Middle frontal gyrus (tissue), 1 donor: ENCODE data around the gene ARL6IP6.

ENCODE experiments used
- DNase-seq: peaks from one replicate; pipeline ENCODE4 v3.0.0-alpha.2; 2015; ENCODE audit warnings: low spot score; ENCODE audit errors: extremely low spot score

The ARL6IP6 gene

DNA sequence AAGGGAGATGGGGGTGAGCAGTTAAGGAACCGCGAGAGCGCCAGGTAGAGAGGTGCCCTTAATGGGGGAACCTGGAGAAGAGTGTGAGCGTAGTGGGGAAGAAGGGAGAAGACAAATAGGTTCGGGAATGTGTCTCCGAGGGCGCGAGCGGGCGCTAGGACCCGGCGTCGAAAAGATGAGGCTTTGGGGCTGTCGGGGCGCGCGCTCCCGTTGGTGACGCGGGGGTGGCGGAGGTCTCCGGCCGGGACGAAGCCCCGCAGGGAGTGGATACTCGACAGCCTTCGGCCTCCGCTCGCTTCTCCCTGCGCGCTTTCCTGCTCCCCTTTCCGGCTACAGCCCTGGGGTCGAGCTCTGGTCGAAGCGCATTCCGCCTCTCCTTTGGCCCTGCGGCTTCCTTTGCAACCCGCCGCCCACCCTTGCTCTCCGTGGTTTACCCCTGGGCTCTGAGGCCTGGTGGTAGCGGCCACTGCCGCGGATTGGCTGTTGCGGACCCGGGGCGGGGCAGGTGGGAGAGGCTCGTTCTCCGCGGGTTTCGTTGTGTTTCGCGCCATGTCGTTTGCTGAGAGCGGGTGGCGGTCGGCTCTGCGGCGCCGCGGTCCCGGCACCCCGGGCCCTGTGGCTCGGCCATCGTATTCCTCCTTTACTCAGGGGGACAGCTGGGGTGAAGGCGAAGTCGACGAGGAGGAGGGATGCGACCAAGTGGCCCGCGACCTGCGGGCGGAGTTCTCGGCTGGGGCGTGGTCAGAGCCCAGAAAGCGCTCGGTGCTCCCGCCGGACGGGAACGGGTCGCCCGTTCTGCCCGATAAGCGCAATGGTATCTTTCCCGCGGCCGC is at the start of gene ARL6IP6:
TSS of gene ARL6IP6 (plus strand) at position 545 of the 833 bp plus-strand sequence. CDS start at position 550, 5 bp downstream.
- DNase-seq: peak; percentile 86

DNA sequence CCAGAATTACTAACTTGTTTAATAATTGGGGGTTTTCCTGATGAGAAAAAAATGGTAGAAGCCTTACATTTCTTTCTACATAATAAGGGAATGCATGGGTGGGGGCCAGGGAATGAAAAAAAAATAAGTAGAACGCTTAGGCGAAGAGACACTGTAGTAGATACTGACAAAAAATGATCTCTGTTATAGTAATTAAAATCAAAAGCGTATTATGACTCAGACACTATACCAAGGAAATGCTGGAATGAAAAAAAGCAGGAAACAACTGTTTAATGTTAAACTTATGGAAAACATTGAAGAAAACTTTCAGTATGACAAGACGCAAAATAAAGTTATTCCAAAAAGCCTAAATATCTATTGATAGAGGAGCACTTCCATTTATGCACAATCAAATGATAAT is 44.1 kb upstream of the ARL6IP6 start:
- no peak for DNase-seq

DNA sequence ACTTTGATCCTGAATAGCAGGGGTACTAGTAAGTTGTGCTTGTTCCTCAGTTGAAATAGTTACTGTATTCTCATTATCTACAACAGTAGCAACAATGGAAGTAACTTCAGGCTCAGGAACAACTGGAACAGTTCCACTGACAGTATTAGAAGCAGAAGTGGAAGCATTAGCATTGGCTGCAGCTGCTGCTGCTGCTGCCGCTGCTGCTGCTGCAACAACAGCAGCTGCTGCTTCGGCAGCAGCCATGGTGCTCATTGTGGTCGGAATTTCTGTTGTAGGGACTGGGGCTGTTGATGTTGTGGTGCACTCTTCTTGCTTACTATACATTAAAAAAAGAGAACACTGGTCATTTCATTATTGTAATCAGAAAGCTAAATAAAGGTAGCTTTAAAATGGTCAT is 42.0 kb upstream of the ARL6IP6 start:
- DNase-seq: no peak

DNA sequence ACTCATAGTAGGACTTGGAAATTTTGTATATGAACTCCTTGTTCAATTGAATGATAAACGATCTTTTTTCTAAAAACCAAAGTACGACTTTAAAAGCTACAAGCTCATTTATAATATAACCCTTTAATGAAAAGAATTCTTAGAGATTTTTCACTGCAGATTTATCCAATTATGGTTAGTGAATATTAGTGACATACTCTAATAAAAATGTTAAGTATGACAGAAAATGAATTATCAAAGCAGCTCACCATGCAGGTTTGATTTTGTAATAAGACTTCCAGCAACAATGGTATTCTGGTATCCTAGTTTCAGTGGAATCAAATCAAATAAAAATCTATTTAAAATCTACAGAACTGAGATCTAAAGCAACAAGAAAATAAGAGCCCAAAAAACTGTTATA is 39.6 kb upstream of the ARL6IP6 start:
- DNase-seq: no peak

DNA sequence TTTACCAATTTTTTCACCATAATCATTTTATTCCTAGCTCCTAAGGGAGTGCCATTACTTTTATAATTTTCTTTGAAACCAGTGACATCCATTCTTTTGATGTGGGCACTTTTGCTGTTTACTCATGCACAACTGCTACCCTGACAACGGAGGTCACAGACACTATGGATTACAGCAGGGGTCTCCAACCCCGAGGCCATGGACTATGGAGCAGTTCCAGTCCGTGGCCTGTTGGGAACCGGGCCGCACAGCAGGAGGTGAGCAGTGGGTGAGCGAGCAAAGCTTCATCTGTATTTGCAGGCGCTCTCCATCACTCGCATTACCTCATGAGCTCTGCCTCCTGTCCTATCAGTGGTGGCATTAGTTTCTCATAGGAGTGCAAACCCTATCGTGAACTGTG is 35.8 kb upstream of the ARL6IP6 start:
- no peak for DNase-seq

DNA sequence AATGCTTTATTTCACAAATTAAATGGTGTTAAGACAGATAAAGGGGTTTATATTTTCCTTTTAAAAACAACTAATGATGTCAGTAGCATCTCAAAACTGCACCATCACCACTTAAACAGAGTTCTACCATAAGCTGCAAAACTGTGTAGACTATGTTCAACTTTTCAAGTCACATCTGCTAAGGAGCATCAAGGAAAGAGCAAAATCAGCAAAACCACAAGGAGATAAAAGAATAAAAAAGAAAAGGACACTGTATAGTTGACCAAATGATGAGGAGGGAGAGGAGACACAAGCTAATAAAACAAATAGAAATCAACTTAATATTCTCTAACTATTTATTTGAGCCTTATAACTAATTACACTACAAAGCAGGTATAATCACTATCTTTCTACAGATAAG is 35.0 kb upstream of the ARL6IP6 start:
- DNase-seq: no peak

DNA sequence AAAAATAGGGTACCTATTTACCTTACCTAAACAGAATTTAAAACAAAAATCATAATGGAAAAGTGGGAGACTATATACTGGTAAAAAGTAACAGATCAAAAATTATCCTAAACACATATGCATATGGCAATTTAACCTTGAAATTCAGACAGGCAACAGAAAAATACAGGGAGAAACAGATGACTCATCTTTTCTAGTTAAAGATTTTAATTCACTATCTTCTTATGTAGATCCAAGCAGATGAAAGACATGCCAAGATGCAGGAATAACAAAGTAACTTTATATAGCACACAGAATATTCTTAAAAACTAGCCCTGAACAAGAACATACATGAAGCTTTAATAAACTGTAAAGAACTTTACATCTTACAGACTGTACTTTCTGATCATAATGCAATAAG is 32.1 kb upstream of the ARL6IP6 start:
- no peak for DNase-seq

DNA sequence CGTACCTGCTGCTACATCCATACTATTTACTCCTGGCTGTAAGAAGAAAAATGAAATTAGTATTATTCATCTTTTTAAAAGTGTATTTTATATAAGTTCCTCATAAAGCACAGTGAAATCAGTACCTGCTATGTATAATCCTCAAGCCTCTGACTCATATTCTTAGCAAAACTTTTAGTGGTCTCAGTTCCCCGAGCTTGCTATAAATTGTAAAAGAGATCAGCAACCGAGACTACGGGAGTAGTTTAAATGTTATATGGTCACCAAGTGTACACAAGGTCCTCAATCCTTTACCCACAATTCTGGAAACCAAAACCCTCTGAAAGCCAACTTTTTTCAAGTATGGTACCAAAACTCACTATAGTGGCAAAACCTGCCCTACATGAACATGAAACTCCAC is 25.4 kb upstream of the ARL6IP6 start:
- no peak for DNase-seq

DNA sequence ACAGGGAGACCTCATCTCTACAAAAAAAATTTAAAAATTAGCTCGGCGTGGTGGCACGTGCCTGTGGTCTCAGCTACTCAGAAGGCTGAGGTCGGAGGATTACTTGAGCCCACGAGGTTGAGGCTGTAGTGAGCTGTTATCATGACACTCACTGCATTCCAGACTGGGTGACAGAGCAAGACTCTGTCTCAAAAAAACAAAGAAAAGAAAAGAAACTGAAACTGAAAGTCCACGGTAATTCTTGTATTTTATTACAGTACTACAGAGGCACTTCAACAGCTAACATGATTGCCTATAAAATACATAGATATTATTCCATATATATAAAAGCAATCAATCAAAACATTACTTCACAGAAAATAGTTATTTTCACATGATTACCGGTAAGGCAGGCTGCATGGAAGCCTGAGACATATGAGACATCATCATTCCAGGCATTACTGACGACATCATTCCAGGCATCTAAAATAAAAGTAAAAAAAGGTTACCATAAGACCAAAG is 24.2 kb upstream of the ARL6IP6 start:
- no peak for DNase-seq

DNA sequence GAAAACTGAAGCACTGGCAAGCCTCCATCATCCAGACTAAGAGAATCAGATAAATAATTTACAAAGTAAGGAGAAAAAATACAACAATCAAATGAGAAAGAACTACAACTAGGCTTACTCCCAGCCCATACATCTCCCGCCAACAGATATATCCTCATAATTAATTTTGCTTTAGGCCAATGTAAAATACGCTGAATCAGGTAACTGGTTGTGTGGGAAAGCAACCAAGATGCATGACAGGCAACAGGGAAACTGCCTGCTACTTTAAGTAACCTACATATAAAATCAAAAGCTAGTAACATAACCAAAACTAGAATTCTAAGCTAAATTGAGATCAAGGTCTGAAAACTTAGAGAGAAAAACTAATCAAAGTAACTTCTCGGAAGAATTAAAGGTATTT is 22.7 kb upstream of the ARL6IP6 start:
- no peak for DNase-seq

DNA sequence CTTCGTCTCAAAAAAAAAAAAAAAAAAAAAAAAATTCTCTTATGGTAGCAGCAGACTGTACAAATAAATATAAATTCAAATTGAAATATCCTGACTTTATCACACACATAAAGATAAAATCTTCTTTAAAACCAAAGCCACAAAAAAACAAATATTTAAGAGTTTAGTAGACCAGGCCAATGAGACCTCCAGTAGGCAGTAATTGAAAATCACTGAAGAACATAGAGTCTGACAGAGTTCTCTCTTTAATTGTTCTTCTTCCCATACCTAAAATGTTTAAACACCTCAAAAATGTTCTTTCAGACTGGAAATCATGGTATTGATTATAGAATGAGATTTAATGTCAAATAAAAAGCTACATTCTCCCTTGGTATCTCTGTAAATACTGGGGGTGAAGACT is 21.9 kb upstream of the ARL6IP6 start:
- DNase-seq: no peak

DNA sequence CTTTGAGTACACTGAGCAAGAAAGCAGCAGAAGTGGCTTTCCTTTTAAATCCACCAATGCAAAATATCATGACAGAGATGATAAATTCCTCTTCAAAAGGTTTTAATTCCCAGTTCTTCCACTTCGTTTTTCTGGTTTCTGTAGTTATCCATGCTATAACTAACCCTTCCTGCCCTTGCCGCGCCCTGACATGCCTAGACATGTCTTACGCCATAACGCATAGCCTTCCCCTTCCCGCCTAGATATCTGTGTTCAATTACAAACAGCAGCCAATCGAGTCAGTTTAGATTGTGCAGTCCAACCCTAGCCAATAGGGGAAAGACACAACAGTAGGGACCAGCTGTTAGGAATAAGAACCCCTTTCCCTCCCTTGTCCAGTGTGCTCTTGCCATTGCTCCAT is 17.2 kb upstream of the ARL6IP6 start:
- no peak for DNase-seq

DNA sequence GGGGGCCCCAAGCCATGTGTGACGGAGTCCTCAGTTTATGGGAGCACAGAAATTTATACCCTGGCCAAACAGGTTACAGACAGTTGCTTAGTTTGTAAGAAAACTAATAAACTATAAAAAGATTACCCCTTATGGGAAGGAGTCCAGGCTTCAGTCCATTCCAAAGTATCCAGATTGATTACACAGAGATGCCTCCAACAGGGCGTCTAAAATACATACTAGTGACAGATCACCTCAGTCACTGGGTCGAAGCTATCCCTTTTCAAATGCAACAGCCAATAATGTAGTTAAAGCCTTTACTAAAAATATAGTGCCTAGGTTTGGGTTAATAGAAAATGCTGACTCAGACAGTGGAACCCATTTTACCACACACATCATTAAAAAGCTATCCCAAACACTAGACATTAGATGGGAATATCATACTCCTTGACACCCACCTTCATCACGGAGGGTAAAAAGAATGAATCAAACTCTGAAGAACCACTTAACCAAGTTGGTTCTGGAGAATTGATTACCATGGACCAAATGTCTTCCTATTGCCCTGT is 11.9 kb upstream of the ARL6IP6 start:
- DNase-seq: no peak

DNA sequence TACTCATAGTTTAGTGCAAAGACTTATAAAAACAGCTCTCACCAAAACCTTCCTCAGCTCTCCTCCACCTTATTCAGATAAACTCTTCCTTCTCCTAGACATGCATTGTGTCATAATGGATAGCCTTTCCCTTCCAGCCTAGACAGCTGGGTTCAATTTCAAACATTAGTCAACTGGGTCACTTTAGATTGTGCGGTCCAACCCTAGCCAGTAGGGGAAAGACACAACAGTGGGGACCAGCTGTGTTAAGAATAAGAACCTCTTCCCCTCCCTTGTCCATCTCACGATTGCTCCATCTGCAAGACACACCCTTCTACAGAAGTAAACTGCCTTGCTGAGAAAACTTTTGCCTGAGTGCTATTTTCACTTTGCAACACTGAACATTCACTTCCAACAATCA is 9.7 kb upstream of the ARL6IP6 start:
- DNase-seq: no peak

DNA sequence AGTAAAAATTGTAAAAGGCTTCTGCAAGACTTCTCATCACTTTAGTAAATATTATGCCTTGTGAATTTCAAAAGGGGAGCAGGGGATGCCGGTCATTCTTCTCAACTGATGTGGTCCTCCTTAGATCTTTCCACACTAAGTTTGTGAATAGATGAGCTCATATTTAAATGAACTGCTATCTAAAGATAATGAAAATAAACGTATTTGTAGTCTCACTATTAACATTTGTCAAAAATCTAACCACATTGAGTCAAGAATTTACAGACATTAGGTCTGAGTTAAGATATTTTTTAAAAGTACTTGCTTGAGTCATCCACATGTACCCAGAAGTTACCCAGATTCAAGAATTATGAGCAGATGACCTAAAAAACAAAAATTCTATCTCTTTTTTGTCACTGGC is 7.7 kb upstream of the ARL6IP6 start:
- DNase-seq: no peak

DNA sequence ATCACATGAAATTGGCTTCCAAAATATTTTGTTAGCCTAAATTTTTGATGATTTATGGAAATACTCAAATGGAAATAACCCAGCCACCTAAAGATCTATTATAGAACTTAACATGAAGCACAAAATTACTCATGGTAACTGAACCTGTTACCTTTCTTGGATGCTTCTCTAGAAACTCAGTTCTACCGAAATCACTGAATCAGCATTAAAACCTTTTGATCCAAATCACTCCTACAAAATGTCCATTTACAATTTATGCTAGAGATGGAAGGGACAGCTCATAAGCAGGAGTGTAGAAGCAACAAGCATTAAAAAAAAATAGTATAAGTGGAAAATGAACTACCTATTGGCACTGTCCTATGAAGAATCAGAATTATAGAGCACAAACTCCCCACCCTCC is 3.3 kb upstream of the ARL6IP6 start:
- DNase-seq: no peak

DNA sequence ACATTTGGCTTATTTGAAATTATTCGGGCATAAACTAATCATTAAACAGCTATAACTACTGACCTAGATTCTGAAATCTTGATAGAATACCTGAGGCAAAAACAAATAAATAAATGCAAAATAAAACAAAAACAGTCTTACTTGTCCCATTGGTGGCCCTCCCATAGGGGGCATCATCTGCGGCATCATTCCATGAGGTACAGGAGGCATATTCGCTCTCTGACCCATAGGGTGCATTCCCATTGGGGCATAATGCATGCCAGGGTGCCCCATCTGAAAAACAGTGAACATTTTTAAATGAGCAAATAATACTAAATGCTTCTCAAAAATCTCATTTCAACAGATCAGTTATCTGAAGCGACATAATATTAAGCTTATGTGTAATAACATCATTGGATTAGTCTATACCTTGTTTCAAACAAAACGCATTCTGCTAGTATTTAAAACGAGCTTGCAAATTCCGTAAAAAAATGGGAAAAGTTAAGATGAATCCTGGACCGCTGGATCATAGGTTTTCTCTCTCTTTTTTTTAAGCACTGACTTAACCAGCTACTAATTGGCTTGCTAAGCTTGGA is 2.5 kb upstream of the ARL6IP6 start:
- no peak for DNase-seq

DNA sequence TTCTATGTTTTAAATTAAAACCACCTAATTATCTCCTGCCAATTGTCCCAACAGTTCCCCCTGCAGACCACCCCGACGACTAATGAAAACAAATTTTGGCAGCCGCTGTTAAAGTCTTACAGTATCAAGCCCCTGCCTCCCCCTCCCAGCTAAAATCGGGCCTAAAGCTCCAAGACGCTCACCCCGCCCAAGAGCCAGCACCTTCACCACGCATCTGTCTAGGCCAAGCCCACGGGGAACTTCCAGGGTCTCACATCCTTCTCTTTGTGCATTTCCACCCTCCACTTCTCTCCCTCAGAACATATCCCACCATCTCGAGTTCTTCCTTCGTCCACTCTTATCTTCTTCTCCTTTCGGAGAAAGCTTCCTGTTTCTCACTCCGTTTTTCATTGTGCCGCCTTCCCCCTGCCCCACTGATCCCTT is 1.6 kb upstream of the ARL6IP6 start:
- DNase-seq: no peak

DNA sequence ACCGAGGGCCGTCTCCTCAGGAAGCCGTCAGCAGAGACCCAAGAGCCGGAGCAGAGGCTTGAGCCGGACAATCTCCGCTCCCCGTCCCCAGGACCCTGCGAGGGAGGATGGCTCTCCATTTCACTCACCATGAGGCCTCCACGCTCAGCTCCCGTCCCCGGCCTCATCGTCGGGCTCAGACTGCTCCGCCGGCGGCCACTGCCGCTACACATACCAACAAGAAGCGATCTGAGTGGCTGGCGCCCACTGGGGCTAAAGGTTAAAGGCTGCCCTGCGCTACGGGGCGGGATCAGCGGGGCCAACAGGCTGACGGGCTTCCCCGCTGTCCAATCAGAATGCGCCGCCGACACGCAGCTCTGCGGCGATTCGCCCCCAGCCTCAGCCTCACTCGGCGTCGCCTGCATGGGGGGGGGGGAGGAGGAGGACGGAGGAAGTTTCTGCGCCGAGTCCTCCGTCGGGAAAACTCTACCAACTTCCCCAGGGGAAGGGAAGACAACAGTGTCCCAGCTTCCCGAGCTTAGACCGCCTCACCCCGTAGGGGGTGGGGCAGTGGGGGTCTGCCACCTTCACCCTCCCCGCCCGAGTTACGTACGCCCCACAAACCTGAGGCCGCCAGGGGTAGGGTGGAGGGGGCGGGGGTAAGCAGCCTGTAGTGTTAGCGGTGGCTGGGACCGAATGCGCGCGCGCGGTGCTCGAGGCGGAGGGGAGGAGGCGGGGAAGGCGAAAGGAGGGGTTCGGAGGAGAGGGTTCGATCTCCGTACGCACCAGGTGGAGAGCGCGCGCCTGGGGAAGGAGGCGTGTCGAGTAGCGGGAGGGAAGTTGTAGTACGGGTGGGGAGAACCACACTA is 968 bp upstream of the ARL6IP6 start, which contains the start of gene PRPF40A:
TSS of gene PRPF40A (minus strand) at position 234 of the 848 bp plus-strand sequence. CDS start at position 212, 22 bp downstream.
- DNase-seq: peak; percentile 99

DNA sequence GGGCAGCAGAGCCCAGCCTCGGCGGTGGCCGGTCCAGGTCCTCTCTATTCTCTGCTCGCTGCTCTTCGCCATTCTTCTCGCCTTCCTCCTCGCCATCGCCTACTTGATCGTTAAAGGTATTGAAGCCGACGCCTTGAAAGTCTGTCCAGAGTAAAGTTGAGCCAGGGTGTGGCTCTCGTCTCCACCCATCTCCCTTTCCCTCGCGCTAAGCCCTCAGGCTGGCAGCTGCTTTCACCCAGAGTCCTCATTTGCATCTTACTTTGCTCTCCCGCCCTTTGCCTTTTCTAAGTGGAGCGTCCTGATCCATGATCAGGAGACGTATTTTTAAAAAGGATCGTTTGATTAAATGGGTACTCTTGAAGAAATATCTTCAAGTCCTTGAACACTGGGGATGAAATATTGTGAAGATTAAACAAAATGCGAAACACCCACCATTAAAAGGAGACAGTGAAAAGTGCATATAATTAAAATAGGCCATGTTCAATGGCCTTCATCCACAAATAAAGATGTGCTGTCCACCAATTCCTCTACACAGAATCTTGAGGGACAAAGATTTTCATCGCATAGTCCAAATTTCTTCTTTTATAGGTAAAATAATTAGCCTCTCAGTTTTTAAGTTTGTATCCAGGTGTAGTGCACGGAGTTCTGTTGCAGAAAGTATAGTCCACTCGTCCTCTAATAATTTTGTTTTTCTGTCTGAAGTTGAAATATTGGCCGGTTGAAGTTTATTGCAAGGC is 657 bp downstream of the ARL6IP6 start:
- DNase-seq: no peak

DNA sequence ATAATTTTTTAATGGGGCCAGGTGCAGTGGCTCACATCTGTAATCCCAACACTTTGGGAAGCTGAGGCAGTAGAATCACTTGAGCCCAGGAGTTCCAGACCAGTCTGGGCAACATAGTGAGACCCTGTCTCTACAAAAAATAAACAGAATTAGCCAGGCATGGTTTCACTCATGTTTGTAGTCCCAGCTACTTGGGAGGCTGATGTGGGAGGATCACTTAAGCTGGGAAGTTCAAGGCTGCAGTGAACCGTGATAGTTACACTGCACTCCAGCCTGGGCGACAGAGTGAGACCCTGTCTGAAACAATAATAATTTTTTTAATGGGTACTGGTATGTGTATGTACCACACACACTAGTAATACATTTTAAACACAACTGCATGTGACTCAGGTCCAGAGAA is 2.4 kb downstream of the ARL6IP6 start:
- DNase-seq: no peak
